ENCODE data around the gene CNBD2. TPM values are rescaled to one million over a fixed set of nuclear protein-coding genes. Genes with fewer than 3 reads are reported as not detected.

The CNBD2 gene
- total and polyA plus RNA-seq, 4 donors = 2.2 to 3.1 (median 2.5) TPM

DNA sequence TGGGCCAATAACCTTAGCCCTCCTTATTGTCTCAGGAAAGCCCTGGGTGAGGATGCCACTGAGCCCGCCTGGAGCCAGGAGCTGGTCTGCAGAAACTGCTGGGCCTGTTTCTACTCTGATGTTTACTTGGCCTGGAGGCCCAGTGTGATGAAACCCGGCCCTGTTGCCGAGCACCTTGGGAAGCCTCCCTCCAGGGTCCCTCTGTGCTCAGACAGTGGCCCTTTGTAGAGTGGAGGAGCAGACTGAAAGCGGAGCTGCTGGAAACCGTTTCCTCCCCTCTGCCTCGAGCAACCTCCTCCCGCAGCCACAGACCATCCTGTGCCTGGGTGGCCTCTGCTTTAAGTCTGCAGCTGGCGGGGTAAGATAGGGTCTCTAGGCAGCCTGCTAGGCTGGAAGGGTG, 102.1 kb downstream of the CNBD2 start:
- WGBS = 75% methylated on average over 8 of the region's 8 CpGs
- TF ChIP-seq SP1 (IDR thresholded peaks at IDR 0.05) (no peak), YY1 (IDR thresholded peaks at IDR 0.05) (no peak), FOXA1 (IDR thresholded peaks at IDR 0.05) (no peak), HNF4G (IDR thresholded peaks at IDR 0.05) (no peak), EGR1 (IDR thresholded peaks at IDR 0.05; ENCODE audit: low read depth in 2 of 2) (no peak), HNF4A (conservative IDR thresholded peaks at IDR 0.05) (no peak), JUND (IDR thresholded peaks at IDR 0.05) (no peak), TAF1 (conservative IDR thresholded peaks at IDR 0.05) (no peak), RXRA (IDR thresholded peaks at IDR 0.05) (no peak), GABPA (IDR thresholded peaks at IDR 0.05 in 1 of 2, conservative IDR thresholded peaks at IDR 0.05 in 1 of 2) (no peak), FOXA2 (IDR thresholded peaks at IDR 0.05) (no peak), RAD21 (IDR thresholded peaks at IDR 0.05) (no peak), NR2F2 (IDR thresholded peaks at IDR 0.05) (no peak)
- TF ChIP-seq, protein P1, sequence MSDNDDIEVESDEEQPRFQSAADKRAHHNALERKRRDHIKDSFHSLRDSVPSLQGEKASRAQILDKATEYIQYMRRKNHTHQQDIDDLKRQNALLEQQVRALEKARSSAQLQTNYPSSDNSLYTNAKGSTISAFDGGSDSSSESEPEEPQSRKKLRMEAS (IDR thresholded peaks at IDR 0.05) = no peak
- TF ChIP-seq, protein P2, sequence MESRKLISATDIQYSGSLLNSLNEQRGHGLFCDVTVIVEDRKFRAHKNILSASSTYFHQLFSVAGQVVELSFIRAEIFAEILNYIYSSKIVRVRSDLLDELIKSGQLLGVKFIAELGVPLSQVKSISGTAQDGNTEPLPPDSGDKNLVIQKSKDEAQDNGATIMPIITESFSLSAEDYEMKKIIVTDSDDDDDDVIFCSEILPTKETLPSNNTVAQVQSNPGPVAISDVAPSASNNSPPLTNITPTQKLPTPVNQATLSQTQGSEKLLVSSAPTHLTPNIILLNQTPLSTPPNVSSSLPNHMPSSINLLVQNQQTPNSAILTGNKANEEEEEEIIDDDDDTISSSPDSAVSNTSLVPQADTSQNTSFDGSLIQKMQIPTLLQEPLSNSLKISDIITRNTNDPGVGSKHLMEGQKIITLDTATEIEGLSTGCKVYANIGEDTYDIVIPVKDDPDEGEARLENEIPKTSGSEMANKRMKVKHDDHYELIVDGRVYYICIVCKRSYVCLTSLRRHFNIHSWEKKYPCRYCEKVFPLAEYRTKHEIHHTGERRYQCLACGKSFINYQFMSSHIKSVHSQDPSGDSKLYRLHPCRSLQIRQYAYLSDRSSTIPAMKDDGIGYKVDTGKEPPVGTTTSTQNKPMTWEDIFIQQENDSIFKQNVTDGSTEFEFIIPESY (IDR thresholded peaks at IDR 0.05) = no peak
- TF ChIP-seq, protein P3, sequence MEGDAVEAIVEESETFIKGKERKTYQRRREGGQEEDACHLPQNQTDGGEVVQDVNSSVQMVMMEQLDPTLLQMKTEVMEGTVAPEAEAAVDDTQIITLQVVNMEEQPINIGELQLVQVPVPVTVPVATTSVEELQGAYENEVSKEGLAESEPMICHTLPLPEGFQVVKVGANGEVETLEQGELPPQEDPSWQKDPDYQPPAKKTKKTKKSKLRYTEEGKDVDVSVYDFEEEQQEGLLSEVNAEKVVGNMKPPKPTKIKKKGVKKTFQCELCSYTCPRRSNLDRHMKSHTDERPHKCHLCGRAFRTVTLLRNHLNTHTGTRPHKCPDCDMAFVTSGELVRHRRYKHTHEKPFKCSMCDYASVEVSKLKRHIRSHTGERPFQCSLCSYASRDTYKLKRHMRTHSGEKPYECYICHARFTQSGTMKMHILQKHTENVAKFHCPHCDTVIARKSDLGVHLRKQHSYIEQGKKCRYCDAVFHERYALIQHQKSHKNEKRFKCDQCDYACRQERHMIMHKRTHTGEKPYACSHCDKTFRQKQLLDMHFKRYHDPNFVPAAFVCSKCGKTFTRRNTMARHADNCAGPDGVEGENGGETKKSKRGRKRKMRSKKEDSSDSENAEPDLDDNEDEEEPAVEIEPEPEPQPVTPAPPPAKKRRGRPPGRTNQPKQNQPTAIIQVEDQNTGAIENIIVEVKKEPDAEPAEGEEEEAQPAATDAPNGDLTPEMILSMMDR (IDR thresholded peaks at IDR 0.05; ENCODE audit: low read depth, low read length, missing input control) = no peak
- TF ChIP-seq, protein P4, sequence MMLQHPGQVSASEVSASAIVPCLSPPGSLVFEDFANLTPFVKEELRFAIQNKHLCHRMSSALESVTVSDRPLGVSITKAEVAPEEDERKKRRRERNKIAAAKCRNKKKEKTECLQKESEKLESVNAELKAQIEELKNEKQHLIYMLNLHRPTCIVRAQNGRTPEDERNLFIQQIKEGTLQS (IDR thresholded peaks at IDR 0.05) = no peak
- TF ChIP-seq, protein P5, sequence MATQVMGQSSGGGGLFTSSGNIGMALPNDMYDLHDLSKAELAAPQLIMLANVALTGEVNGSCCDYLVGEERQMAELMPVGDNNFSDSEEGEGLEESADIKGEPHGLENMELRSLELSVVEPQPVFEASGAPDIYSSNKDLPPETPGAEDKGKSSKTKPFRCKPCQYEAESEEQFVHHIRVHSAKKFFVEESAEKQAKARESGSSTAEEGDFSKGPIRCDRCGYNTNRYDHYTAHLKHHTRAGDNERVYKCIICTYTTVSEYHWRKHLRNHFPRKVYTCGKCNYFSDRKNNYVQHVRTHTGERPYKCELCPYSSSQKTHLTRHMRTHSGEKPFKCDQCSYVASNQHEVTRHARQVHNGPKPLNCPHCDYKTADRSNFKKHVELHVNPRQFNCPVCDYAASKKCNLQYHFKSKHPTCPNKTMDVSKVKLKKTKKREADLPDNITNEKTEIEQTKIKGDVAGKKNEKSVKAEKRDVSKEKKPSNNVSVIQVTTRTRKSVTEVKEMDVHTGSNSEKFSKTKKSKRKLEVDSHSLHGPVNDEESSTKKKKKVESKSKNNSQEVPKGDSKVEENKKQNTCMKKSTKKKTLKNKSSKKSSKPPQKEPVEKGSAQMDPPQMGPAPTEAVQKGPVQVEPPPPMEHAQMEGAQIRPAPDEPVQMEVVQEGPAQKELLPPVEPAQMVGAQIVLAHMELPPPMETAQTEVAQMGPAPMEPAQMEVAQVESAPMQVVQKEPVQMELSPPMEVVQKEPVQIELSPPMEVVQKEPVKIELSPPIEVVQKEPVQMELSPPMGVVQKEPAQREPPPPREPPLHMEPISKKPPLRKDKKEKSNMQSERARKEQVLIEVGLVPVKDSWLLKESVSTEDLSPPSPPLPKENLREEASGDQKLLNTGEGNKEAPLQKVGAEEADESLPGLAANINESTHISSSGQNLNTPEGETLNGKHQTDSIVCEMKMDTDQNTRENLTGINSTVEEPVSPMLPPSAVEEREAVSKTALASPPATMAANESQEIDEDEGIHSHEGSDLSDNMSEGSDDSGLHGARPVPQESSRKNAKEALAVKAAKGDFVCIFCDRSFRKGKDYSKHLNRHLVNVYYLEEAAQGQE (IDR thresholded peaks at IDR 0.05) = no peak
- Histone ChIP-seq H3K9me3 (ENCODE audit: control insufficient read depth in 4 of 4, low read length in 3 of 4) (no peaks in the 10 kb centered on the region), H3K27me3 (ENCODE audit: control insufficient read depth in 4 of 4, insufficient read depth in 4 of 4, low read length in 3 of 4) (no peaks in the 10 kb centered on the region), H3K4me1 (ENCODE audit: control insufficient read depth in 4 of 4, insufficient read depth in 4 of 4, low read length in 3 of 4) (peaks cover 0 to 2% (median under 1%) of the 10 kb centered on the region in 4 donors), H3K4me3 (ENCODE audit: low read depth in 1 of 3, low read length in 3 of 3) (no peak overlapping the region), H3K36me3 (ENCODE audit: control insufficient read depth in 4 of 4, insufficient read depth in 3 of 4, low read depth in 1 of 4, low read length in 3 of 4) (no peaks in the 10 kb centered on the region), H3K9ac (ENCODE audit: low read depth in 1 of 2, low read length in 2 of 2) (no peak overlapping the region), H3K27ac (ENCODE audit: low read depth in 1 of 2, low read length in 2 of 2) (no peak overlapping the region)
- DNase-seq (ENCODE audit: low spot score) = no peak
